Measurements from ENCODE around the gene HSBP1L1.

HSBP1L1 gene

DNA sequence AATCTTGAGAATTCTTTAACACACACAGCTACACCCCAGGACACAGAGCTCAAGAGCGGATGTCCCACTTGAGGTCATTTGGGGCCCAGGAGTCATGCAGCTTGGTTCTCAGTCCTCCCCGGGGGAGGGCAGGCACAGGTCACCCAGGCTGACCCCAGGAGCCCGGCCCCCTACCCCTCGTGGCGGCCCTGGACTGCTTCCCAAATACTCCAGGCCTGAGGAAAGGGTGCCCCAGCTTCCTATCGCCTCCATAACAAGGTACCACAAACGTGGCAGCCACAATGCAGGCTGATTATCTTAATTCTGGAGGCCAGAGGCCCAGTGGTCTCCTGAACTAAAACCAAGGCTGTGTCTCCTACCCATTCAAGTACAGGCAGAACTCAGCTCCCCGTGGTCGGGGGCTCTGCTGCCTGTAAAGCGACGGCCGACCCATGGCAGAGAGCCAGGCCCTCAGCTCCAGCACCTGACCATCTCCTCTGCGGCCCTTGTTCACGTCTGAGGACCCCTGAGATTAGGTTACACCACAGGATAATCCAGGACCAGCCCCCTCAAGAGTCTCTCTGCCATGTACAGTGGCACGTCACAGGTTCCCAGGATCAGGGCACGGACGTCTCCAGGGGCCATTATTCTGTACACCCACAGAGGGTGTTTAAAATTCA lies 23.5 kb upstream of the HSBP1L1 start:
- H3K4me3 ChIP-seq = no peak overlapping the region
- H3K9me3 ChIP-seq (ENCODE audit: low read depth, low read length) = no peaks in the 10 kb centered on the region
- TF ChIP-seq POLR2AphosphoS5 (IDR thresholded peaks at IDR 0.05; ENCODE audit: borderline replicate concordance, low read depth, low read length) = no peak
- no peak for TF ChIP-seq EZH2 (IDR thresholded peaks at IDR 0.05)
- no peak overlapping the region for H3K27ac ChIP-seq
- no peak overlapping the region for H3K9ac ChIP-seq (ENCODE audit: insufficient read length)
- no peak for DNase-seq (ENCODE audit: low read depth, low spot score)
- H3K36me3 ChIP-seq (ENCODE audit: insufficient read depth, low read length) = peaks cover 28% of the 10 kb centered on the region; the same call in 1 of the 2 replicates

GRCh38 chr18:79941473-79942119 lies 22.8 kb upstream of the HSBP1L1 start:
- Histone ChIP-seq H3K9ac (ENCODE audit: insufficient read length) (no peak overlapping the region), H3K36me3 (ENCODE audit: insufficient read depth, low read length) (peaks cover 22% of the 10 kb centered on the region; the same call in 1 of the 2 replicates), H3K9me3 (ENCODE audit: low read depth, low read length) (no peaks in the 10 kb centered on the region), H3K4me3 (no peak overlapping the region), H3K27ac (no peak overlapping the region)
- no peak for TF ChIP-seq FOXP2 (optimal IDR thresholded peaks at IDR 0.05; ENCODE audit: control extremely low read depth, extremely low read length, insufficient read depth)
- no peak for TF ChIP-seq POLR2AphosphoS5 (IDR thresholded peaks at IDR 0.05; ENCODE audit: borderline replicate concordance, low read depth, low read length)
- no peak for DNase-seq (ENCODE audit: low read depth, low spot score)

- Histone ChIP-seq H3K27ac (no peak overlapping the region), H3K4me3 (no peak overlapping the region), H3K36me3 (ENCODE audit: insufficient read depth, low read length) (peaks cover 16% of the 10 kb centered on the region; the same call in 1 of the 2 replicates), H3K9me3 (ENCODE audit: low read depth, low read length) (no peaks in the 10 kb centered on the region), H3K9ac (ENCODE audit: insufficient read length) (no peak overlapping the region)
- no peak for DNase-seq (ENCODE audit: low read depth, low spot score)
- TF ChIP-seq EZH2 (IDR thresholded peaks at IDR 0.05) (no peak), FOXP2 (optimal IDR thresholded peaks at IDR 0.05; ENCODE audit: control extremely low read depth, extremely low read length, insufficient read depth) (no peak), POLR2AphosphoS5 (IDR thresholded peaks at IDR 0.05; ENCODE audit: borderline replicate concordance, low read depth, low read length) (no peak)
Observed at GRCh38 chr18:79942211-79942610, 22.2 kb upstream of the HSBP1L1 start.

DNA sequence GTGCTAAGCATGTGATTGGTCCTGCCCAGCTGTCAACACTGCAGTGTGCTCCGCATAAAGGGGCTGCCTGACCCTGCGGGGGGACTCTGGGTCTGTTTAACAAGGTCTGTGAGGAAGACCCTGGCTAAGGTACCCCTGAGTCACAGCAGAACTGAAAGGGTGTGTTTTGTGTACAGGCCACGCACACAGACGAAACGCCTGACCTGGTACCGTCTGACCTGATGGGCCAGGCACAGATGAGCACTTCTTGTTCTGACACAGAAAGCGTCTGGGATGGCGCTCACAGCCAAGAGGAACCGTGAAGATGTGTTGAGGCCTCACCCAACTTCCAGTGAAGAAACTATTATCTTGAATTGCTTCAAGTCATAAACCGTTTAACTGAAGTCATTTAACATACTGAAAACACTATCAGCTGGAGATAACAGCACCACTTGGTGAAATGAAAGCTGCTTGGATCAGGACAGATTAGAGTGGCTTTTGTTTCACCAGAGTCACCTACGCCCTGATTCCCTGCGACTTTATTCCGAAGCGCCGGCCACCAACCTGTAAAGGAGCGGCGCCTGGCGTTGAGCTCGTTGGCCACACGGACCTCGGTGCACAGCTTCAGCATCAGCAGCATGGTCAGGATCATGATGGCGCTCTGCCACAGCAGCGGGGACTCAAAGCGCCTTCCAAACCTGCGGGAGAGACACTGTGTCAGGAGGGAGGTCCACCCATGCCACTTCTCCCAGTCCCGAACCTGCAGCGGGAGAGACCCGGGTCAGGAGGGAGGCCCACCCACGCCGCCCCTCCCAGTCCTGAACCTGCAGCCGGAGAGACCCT lies 21.4 kb upstream of the HSBP1L1 start:
- H3K36me3 ChIP-seq (ENCODE audit: insufficient read depth, low read length) = peaks cover 8% of the 10 kb centered on the region; the same call in 1 of the 2 replicates
- no peak for TF ChIP-seq FOXP2 (optimal IDR thresholded peaks at IDR 0.05; ENCODE audit: control extremely low read depth, extremely low read length, insufficient read depth)
- TF ChIP-seq POLR2AphosphoS5 (IDR thresholded peaks at IDR 0.05; ENCODE audit: borderline replicate concordance, low read depth, low read length) = no peak
- TF ChIP-seq EZH2 (IDR thresholded peaks at IDR 0.05) = no peak
- no peak overlapping the region for H3K27ac ChIP-seq
- no peaks in the 10 kb centered on the region for H3K9me3 ChIP-seq (ENCODE audit: low read depth, low read length)
- H3K4me3 ChIP-seq = no peak overlapping the region
- no peak for DNase-seq (ENCODE audit: low read depth, low spot score)
- H3K9ac ChIP-seq (ENCODE audit: insufficient read length) = no peak overlapping the region

DNA sequence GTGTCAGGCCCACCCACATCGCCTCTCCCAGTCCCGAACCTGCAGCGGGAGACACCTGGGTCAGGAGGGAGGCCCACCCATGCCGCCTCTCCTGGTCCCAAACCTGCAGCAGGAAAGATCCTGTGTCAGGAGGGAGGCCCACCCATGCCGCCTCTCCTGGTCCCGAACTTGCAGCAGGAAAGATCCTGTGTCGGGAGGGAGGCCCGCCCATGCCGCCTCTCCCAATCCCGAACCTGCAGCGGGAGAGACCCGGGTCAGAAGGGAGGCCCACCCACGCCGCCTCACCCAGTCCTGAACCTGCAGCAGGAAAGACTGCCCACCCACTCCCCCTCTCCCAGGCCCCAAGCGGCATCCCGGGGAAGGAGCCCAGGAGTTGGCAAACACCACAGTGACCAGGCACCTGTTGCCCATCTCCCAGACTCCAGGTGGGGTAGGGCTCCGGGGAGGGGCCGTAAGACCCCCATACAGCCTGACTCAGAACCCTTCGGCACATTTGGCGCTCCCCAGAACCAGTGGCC lies 20.8 kb upstream of the HSBP1L1 start:
- TF ChIP-seq EZH2 (IDR thresholded peaks at IDR 0.05) (no peak), FOXP2 (optimal IDR thresholded peaks at IDR 0.05; ENCODE audit: control extremely low read depth, extremely low read length, insufficient read depth) (no peak), POLR2AphosphoS5 (IDR thresholded peaks at IDR 0.05; ENCODE audit: borderline replicate concordance, low read depth, low read length) (no peak)
- H3K27ac ChIP-seq = no peak overlapping the region
- H3K36me3 ChIP-seq (ENCODE audit: insufficient read depth, low read length) = peaks cover 8% of the 10 kb centered on the region; the same call in 1 of the 2 replicates

GRCh38 chr18:79944126-79944731 lies 20.2 kb upstream of the HSBP1L1 start:
- TF ChIP-seq EZH2 (IDR thresholded peaks at IDR 0.05) (no peak), POLR2AphosphoS5 (IDR thresholded peaks at IDR 0.05; ENCODE audit: borderline replicate concordance, low read depth, low read length) (no peak), FOXP2 (optimal IDR thresholded peaks at IDR 0.05; ENCODE audit: control extremely low read depth, extremely low read length, insufficient read depth) (no peak)
- Histone ChIP-seq H3K9me3 (ENCODE audit: low read depth, low read length) (no peaks in the 10 kb centered on the region), H3K36me3 (ENCODE audit: insufficient read depth, low read length) (peaks cover 11% of the 10 kb centered on the region; the same call in 1 of the 2 replicates), H3K27ac (no peak overlapping the region), H3K4me3 (no peak overlapping the region; the same call in 1 of the 2 replicates), H3K9ac (ENCODE audit: insufficient read length) (no peak overlapping the region)
- DNase-seq (ENCODE audit: low read depth, low spot score) = no peak

More for the DNA sequence above, 20.8 kb upstream of the HSBP1L1 start:
- Histone ChIP-seq H3K4me3 (no peak overlapping the region), H3K9me3 (ENCODE audit: low read depth, low read length) (no peaks in the 10 kb centered on the region), H3K9ac (ENCODE audit: insufficient read length) (no peak overlapping the region)
- DNase-seq (ENCODE audit: low read depth, low spot score) = no peak

GRCh38 chr18:79944746-79945117 lies 19.7 kb upstream of the HSBP1L1 start:
- Histone ChIP-seq H3K27ac (no peak overlapping the region), H3K4me3 (no peak overlapping the region), H3K9me3 (ENCODE audit: low read depth, low read length) (no peaks in the 10 kb centered on the region), H3K36me3 (ENCODE audit: insufficient read depth, low read length) (peaks cover 11% of the 10 kb centered on the region; the same call in 1 of the 2 replicates), H3K9ac (ENCODE audit: insufficient read length) (no peak overlapping the region)
- DNase-seq (ENCODE audit: low read depth, low spot score) = no peak
- TF ChIP-seq EZH2 (IDR thresholded peaks at IDR 0.05) = no peak

Measured in SK-N-MC (cell line).